ENCODE data around the gene NOL3.
"Not testable (repeated sequence)": the region's sequence is repeated elsewhere in the genome, so short reads cannot be mapped to it uniquely, and the experiment has no call there.

The NOL3 gene

GRCh38 chr16:67170168-67170948 lies at the start of gene NOL3:
TSS of gene NOL3 (plus strand) at chr16:67170538.
- DNase-seq (ENCODE audit: low spot score): peak; percentile 90

GRCh38 chr16:67122799-67123198 lies 47.5 kb upstream of the NOL3 start:
- DNase-seq (ENCODE audit: low spot score): not testable (repeated sequence)

- no peak for DNase-seq (ENCODE audit: low spot score)
Measured at GRCh38 chr16:67128417-67128816, 41.9 kb upstream of the NOL3 start.

GRCh38 chr16:67128887-67129286 lies 41.5 kb upstream of the NOL3 start:
- DNase-seq (ENCODE audit: low spot score): no peak

- no peak for DNase-seq (ENCODE audit: low spot score)
Measured at GRCh38 chr16:67129422-67129821, 40.9 kb upstream of the NOL3 start.

GRCh38 chr16:67137605-67138004 lies 32.7 kb upstream of the NOL3 start:
- DNase-seq (ENCODE audit: low spot score): peak; percentile 64

GRCh38 chr16:67141391-67141790 lies 28.9 kb upstream of the NOL3 start:
- no peak for DNase-seq (ENCODE audit: low spot score)

- DNase-seq (ENCODE audit: low spot score): no peak
Measured at GRCh38 chr16:67142342-67142741, 28.0 kb upstream of the NOL3 start.

- DNase-seq (ENCODE audit: low spot score): no peak
Measured at GRCh38 chr16:67144943-67145342, 25.4 kb upstream of the NOL3 start.

- DNase-seq (ENCODE audit: low spot score): no peak
Measured at GRCh38 chr16:67145746-67146145, 24.6 kb upstream of the NOL3 start.

- no peak for DNase-seq (ENCODE audit: low spot score)
Measured at GRCh38 chr16:67146523-67147357, 23.6 kb upstream of the NOL3 start.

GRCh38 chr16:67147437-67148140 lies 22.7 kb upstream of the NOL3 start:
- no peak for DNase-seq (ENCODE audit: low spot score)

- DNase-seq (ENCODE audit: low spot score): no peak
Measured at GRCh38 chr16:67148221-67148620, 22.1 kb upstream of the NOL3 start.

- no peak for DNase-seq (ENCODE audit: low spot score)
Measured at GRCh38 chr16:67148656-67149275, 21.6 kb upstream of the NOL3 start.

- no peak for DNase-seq (ENCODE audit: low spot score)
Measured at GRCh38 chr16:67149276-67150046, 20.9 kb upstream of the NOL3 start.

- DNase-seq (ENCODE audit: low spot score): peak; percentile 83
Measured at GRCh38 chr16:67150047-67150832, 20.1 kb upstream of the NOL3 start.

- DNase-seq (ENCODE audit: low spot score): peak; percentile 86
Measured at GRCh38 chr16:67150833-67151396, 19.4 kb upstream of the NOL3 start, which contains the start of gene B3GNT9. TSS of gene B3GNT9 (minus strand) at chr16:67150998. CDS start at chr16:67150485, 513 bp downstream.

- no peak for DNase-seq (ENCODE audit: low spot score)
Measured at GRCh38 chr16:67151431-67152097, 18.8 kb upstream of the NOL3 start.

GRCh38 chr16:67154578-67155294 lies 15.6 kb upstream of the NOL3 start:
- no peak for DNase-seq (ENCODE audit: low spot score)

All from D341Med (cell line).